NCI-H2227 (cell line): Measurements from ENCODE around the gene CIT.

ENCODE experiments used
- DNase-seq: peaks from one replicate; lab custom pipeline; 2025; ENCODE audit not compliant: unreplicated experiment; lab: John Stamatoyannopoulos, UW

Gene CIT

GRCh38 chr12:119681728-119682638 is 195.1 kb downstream of the CIT start:
- no peak for DNase-seq

- no peak for DNase-seq
Measured at GRCh38 chr12:119681111-119681510, 196.0 kb downstream of the CIT start.

GRCh38 chr12:119679490-119679889 is 197.6 kb downstream of the CIT start:
- DNase-seq = peak; percentile 50

- peak; percentile 71 for DNase-seq
Measured at GRCh38 chr12:119679081-119679480, 198.0 kb downstream of the CIT start.

GRCh38 chr12:119678459-119678858 is 198.7 kb downstream of the CIT start:
- DNase-seq = no peak

GRCh38 chr12:119676573-119676972 is 200.5 kb downstream of the CIT start:
- DNase-seq = no peak

- no peak for DNase-seq
Measured at GRCh38 chr12:119676022-119676421, 201.1 kb downstream of the CIT start.

- DNase-seq = no peak
Measured at GRCh38 chr12:119674560-119674959, 202.6 kb downstream of the CIT start.

GRCh38 chr12:119673634-119674033 is 203.5 kb downstream of the CIT start:
- no peak for DNase-seq

- no peak for DNase-seq
Measured at GRCh38 chr12:119672194-119672593, 204.9 kb downstream of the CIT start.

- no peak for DNase-seq
Measured at GRCh38 chr12:119671070-119671469, 206.1 kb downstream of the CIT start.

- DNase-seq = no peak
Measured at GRCh38 chr12:119669744-119670472, 207.2 kb downstream of the CIT start.

GRCh38 chr12:119668324-119668841 is 208.7 kb downstream of the CIT start:
- DNase-seq = no peak

- DNase-seq = peak; percentile 99
Measured at GRCh38 chr12:119667577-119668323, 209.4 kb downstream of the CIT start, which contains the start of gene PRKAB1. Gene PRKAB1, plus strand, starts transcription at chr12:119668133. Its CDS starts 112 bp downstream, at chr12:119668245.

GRCh38 chr12:119666900-119667576 is 210.1 kb downstream of the CIT start:
- no peak for DNase-seq

- no peak for DNase-seq
Measured at GRCh38 chr12:119666226-119666795, 210.8 kb downstream of the CIT start.

- no peak for DNase-seq
Measured at GRCh38 chr12:119665164-119665929, 211.8 kb downstream of the CIT start.

- no peak for DNase-seq
Measured at GRCh38 chr12:119664642-119665041, 212.5 kb downstream of the CIT start.

GRCh38 chr12:119661882-119662281 is 215.2 kb downstream of the CIT start:
- DNase-seq = no peak
